ENCODE data around the gene HDHD3.

DNA sequence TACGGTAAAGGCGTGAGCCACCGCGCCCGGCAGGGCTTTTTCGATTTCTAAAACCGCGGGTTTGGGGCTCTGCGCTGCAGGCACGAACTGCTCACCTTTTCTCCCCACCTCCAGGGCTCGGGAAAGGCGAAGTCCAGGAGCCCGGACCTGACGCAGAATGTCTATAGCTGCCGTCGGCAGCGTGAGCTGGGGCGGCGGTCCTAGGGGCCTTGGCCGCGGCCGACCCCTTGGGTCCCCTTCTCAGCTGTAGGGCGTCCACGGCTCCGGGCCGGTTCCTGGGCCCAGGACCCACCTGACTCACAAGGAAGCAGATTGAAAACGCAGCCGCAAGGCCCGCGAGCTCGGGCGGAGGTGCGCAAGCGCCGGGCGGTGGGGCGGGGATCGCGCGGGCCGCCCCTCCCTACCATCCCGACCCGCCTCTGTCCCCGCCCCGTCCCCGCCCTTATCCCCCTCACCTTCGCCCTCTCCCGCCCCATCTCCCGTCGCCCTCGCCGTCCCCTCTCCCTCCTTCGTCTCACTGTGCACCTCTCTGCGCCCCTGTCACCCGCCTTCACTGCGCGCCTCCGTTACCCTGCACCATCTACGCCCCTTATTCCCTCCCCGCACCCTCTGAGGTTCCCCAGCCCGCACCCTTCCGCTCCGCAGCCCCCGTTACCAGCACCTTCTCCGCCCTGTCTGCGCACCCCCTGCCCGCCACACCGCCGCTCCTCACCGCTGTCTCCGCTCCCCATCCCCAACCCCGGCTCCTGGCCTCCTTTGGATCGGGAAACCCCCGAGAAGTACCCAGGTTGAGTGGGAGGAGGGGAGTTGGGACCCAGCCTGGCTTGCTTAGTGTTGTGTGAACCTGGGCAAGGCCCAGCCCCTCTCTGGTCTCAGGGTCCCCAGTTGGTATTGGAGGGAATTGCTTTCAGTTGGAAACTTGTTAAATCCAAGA, at the start of gene HDHD3:
- peak; percentile 78 for TF ChIP-seq POLR2AphosphoS5 (IDR thresholded peaks at IDR 0.05; ENCODE audit: borderline replicate concordance, low read depth, low read length)
- no peak for TF ChIP-seq EZH2 (IDR thresholded peaks at IDR 0.05)
